ENCODE measurements around the gene FKBP5. TPM values are rescaled to one million over a fixed set of nuclear protein-coding genes. Genes with fewer than 3 reads are reported as not detected.

Gene FKBP5
- total and polyA plus RNA-seq, 10 of the 15 experiments (the other 5 are each of a cell fraction or from before 2014, with no cell fraction given) = 29.0 to 123 (median 62.3) TPM

DNA sequence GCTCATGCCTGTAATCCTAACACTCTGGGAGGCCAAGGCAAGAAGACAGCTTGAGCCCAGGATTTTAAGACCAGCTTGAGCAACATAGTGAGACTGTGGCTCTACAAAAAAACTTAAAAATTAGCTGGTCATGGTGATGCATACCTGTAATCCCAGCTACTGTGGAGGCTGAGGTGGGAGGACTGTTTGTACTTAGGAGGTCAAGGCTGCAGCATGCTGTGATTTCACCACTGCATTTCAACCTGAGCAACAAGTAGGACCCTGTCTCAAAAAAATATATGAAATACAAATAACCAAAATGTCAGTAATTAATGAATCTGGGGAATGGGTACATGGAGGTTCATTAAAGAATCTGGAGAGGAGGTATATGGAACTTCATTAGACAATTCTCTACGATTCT, 9.9 kb downstream of the FKBP5 start (continued):
- TF ChIP-seq, protein P1, sequence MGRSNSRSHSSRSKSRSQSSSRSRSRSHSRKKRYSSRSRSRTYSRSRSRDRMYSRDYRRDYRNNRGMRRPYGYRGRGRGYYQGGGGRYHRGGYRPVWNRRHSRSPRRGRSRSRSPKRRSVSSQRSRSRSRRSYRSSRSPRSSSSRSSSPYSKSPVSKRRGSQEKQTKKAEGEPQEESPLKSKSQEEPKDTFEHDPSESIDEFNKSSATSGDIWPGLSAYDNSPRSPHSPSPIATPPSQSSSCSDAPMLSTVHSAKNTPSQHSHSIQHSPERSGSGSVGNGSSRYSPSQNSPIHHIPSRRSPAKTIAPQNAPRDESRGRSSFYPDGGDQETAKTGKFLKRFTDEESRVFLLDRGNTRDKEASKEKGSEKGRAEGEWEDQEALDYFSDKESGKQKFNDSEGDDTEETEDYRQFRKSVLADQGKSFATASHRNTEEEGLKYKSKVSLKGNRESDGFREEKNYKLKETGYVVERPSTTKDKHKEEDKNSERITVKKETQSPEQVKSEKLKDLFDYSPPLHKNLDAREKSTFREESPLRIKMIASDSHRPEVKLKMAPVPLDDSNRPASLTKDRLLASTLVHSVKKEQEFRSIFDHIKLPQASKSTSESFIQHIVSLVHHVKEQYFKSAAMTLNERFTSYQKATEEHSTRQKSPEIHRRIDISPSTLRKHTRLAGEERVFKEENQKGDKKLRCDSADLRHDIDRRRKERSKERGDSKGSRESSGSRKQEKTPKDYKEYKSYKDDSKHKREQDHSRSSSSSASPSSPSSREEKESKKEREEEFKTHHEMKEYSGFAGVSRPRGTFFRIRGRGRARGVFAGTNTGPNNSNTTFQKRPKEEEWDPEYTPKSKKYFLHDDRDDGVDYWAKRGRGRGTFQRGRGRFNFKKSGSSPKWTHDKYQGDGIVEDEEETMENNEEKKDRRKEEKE (IDR thresholded peaks at IDR 0.05) = no peak
- TF ChIP-seq SUPT20H (IDR thresholded peaks at IDR 0.05; ENCODE audit: borderline replicate concordance, control insufficient read depth, low read depth, low read length) (no peak), GABPA (IDR thresholded peaks at IDR 0.05; ENCODE audit: low read depth) (no peak), PAX8 (IDR thresholded peaks at IDR 0.05) (no peak), EED (IDR thresholded peaks at IDR 0.05; ENCODE audit: low read depth) (no peak), TCF3 (IDR thresholded peaks at IDR 0.05; ENCODE audit: borderline replicate concordance, insufficient read depth, low read depth, low read length) (no peak), NR2C2 (IDR thresholded peaks at IDR 0.05; ENCODE audit: borderline replicate concordance, control insufficient read depth, insufficient read length, low read depth) (no peak), USF1 (IDR thresholded peaks at IDR 0.05; ENCODE audit: borderline replicate concordance, extremely low read length, insufficient read depth, low read depth, low read length) (no peak), ATF7 (IDR thresholded peaks at IDR 0.05; ENCODE audit: low read depth) (no peak), CHD4 (IDR thresholded peaks at IDR 0.05) (no peak), ETV6 (conservative IDR thresholded peaks at IDR 0.05 in 1 of 2, IDR thresholded peaks at IDR 0.05 in 1 of 2; ENCODE audit: borderline replicate concordance in 1 of 2, low read depth in 1 of 2) (no peak), HDAC2 (IDR thresholded peaks at IDR 0.05) (no peak)
- TF ChIP-seq, protein P2, sequence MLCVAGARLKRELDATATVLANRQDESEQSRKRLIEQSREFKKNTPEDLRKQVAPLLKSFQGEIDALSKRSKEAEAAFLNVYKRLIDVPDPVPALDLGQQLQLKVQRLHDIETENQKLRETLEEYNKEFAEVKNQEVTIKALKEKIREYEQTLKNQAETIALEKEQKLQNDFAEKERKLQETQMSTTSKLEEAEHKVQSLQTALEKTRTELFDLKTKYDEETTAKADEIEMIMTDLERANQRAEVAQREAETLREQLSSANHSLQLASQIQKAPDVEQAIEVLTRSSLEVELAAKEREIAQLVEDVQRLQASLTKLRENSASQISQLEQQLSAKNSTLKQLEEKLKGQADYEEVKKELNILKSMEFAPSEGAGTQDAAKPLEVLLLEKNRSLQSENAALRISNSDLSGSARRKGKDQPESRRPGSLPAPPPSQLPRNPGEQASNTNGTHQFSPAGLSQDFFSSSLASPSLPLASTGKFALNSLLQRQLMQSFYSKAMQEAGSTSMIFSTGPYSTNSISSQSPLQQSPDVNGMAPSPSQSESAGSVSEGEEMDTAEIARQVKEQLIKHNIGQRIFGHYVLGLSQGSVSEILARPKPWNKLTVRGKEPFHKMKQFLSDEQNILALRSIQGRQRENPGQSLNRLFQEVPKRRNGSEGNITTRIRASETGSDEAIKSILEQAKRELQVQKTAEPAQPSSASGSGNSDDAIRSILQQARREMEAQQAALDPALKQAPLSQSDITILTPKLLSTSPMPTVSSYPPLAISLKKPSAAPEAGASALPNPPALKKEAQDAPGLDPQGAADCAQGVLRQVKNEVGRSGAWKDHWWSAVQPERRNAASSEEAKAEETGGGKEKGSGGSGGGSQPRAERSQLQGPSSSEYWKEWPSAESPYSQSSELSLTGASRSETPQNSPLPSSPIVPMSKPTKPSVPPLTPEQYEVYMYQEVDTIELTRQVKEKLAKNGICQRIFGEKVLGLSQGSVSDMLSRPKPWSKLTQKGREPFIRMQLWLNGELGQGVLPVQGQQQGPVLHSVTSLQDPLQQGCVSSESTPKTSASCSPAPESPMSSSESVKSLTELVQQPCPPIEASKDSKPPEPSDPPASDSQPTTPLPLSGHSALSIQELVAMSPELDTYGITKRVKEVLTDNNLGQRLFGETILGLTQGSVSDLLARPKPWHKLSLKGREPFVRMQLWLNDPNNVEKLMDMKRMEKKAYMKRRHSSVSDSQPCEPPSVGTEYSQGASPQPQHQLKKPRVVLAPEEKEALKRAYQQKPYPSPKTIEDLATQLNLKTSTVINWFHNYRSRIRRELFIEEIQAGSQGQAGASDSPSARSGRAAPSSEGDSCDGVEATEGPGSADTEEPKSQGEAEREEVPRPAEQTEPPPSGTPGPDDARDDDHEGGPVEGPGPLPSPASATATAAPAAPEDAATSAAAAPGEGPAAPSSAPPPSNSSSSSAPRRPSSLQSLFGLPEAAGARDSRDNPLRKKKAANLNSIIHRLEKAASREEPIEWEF (IDR thresholded peaks at IDR 0.05; ENCODE audit: insufficient replicate concordance, low read depth, low read length) = no peak

Measured in GM12878 (cell line).